GM23338 (cell line): ENCODE data around the gene CTU2.

ENCODE experiments used
- CREB1 ChIP-seq: fragments of 250-450 bp; sonication (Bioruptor Pico); IDR thresholded peaks from 2 replicates; pipeline ENCODE4 v1.5.0; 2020; ENCODE audit warnings: low read depth, mild to moderate bottlenecking, moderate library complexity
- EZH2 ChIP-seq: fragments of 200-600 bp; sonication (generic); IDR thresholded peaks from one replicate; pipeline ENCODE4 v1.8.0; 2017; ENCODE audit warnings: antibody characterized with exemption, mild to moderate bottlenecking, low read depth; ENCODE audit not compliant: unreplicated experiment
- EZH2phosphoT487 ChIP-seq: fragments of 200-600 bp; sonication (generic); IDR thresholded peaks from one replicate; pipeline ENCODE4 v1.8.1; 2018; ENCODE audit warnings: antibody characterized with exemption; ENCODE audit not compliant: unreplicated experiment
- JUNB ChIP-seq: IDR thresholded peaks from one replicate; pipeline ENCODE4 v1.6.1; 2016; ENCODE audit warnings: antibody characterized with exemption; ENCODE audit not compliant: unreplicated experiment
- NANOG ChIP-seq: IDR thresholded peaks from 2 replicates; pipeline ENCODE4 v1.6.1; 2016; ENCODE audit warnings: antibody characterized with exemption, borderline replicate concordance
- POLR2AphosphoS5 ChIP-seq: IDR thresholded peaks from 2 replicates; pipeline ENCODE4 v1.6.1; 2016; ENCODE audit warnings: antibody characterized with exemption, low read depth
- STAT1 ChIP-seq: IDR thresholded peaks from one replicate; pipeline ENCODE4 v1.6.1; 2016; ENCODE audit warnings: antibody characterized with exemption; ENCODE audit not compliant: unreplicated experiment
- ZNF114 ChIP-seq: fragments of 250-450 bp; sonication (Bioruptor Pico); IDR thresholded peaks from 2 replicates; pipeline ENCODE4 v1.5.0; 2020; ENCODE audit warnings: mild to moderate bottlenecking, moderate library complexity
- ZNF331 ChIP-seq: fragments of 250-450 bp; sonication (Bioruptor Pico); IDR thresholded peaks from 2 replicates; pipeline ENCODE4 v1.5.0; 2020; ENCODE audit warnings: low read depth, mild to moderate bottlenecking, moderate library complexity
- TF ChIP-seq, protein P1 (sequence below), 2 experiments: fragments of 200-600 bp in 1 of 2; sonication (generic) in 1 of 2; conservative IDR thresholded peaks; 2 replicates each; pipeline versions ENCODE4 v1.5.1 to v1.6.1; 2016 to 2017; ENCODE audit warnings: antibody characterized with exemption in 2 of 2, low read depth in 2 of 2, mild to moderate bottlenecking in 2 of 2, moderate library complexity in 1 of 2
- TF ChIP-seq, protein P2 (sequence below): IDR thresholded peaks from one replicate; pipeline ENCODE4 v1.6.1; 2018; ENCODE audit warnings: antibody characterized with exemption; ENCODE audit not compliant: unreplicated experiment
- TF ChIP-seq, protein P3 (sequence below): IDR thresholded peaks from 2 replicates; pipeline ENCODE4 v1.6.1; 2016; ENCODE audit warnings: antibody characterized with exemption
- TF ChIP-seq, protein P4 (sequence below): fragments of 250-450 bp; sonication (Bioruptor Pico); IDR thresholded peaks from 2 replicates; pipeline ENCODE4 v1.5.0; 2020; ENCODE audit warnings: mild to moderate bottlenecking, moderate library complexity

DNA sequence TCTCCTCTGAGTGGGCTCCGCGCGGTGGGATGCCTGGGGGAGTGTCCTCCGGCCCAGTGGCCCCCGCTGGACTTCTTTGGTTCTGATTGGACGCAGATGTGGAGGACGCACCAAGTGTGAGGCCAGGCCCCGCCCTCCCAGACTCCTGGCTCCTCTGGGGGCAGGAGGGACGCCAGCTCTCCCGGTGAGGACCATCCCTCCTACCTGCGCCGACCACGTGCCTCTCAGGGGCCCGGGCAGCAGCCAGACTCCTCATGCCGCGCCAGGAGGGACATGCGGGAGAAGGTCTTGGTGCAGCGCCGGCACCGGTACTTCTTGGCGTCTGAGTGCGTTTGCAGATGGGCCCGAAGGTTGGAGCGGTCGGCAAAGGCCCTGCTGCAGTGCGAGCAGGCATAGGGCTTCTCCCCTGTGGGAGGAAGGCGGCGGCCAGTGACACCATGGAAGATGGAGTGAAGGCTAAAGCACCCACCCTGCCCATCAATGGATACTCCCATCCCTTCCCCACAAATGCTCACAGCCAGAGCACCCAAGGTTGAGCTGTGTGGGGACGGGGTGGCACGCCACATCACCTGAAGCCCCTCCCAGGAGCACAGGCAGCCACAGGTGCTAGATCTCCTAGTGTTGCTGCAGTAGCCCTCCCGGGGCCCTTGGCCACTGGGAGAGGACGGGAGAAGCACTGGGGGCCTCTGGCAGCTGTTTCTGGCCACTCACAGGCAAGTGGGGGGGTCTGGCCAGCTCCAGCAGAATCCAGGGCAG, 27.9 kb upstream of the CTU2 start:
- TF ChIP-seq EZH2 (no peak), POLR2AphosphoS5 (no peak), CREB1 (CRISPR knock-in tag) (no peak), NANOG (no peak), EZH2phosphoT487 (no peak), ZNF114 (CRISPR knock-in tag) (no peak), ZNF331 (CRISPR knock-in tag) (no peak), STAT1 (no peak), JUNB (no peak)
- TF ChIP-seq, protein P1, sequence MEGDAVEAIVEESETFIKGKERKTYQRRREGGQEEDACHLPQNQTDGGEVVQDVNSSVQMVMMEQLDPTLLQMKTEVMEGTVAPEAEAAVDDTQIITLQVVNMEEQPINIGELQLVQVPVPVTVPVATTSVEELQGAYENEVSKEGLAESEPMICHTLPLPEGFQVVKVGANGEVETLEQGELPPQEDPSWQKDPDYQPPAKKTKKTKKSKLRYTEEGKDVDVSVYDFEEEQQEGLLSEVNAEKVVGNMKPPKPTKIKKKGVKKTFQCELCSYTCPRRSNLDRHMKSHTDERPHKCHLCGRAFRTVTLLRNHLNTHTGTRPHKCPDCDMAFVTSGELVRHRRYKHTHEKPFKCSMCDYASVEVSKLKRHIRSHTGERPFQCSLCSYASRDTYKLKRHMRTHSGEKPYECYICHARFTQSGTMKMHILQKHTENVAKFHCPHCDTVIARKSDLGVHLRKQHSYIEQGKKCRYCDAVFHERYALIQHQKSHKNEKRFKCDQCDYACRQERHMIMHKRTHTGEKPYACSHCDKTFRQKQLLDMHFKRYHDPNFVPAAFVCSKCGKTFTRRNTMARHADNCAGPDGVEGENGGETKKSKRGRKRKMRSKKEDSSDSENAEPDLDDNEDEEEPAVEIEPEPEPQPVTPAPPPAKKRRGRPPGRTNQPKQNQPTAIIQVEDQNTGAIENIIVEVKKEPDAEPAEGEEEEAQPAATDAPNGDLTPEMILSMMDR (conservative IDR thresholded peaks at IDR 0.05; ENCODE audit: low read depth in 2 of 2) = no peak
- TF ChIP-seq, protein P2, sequence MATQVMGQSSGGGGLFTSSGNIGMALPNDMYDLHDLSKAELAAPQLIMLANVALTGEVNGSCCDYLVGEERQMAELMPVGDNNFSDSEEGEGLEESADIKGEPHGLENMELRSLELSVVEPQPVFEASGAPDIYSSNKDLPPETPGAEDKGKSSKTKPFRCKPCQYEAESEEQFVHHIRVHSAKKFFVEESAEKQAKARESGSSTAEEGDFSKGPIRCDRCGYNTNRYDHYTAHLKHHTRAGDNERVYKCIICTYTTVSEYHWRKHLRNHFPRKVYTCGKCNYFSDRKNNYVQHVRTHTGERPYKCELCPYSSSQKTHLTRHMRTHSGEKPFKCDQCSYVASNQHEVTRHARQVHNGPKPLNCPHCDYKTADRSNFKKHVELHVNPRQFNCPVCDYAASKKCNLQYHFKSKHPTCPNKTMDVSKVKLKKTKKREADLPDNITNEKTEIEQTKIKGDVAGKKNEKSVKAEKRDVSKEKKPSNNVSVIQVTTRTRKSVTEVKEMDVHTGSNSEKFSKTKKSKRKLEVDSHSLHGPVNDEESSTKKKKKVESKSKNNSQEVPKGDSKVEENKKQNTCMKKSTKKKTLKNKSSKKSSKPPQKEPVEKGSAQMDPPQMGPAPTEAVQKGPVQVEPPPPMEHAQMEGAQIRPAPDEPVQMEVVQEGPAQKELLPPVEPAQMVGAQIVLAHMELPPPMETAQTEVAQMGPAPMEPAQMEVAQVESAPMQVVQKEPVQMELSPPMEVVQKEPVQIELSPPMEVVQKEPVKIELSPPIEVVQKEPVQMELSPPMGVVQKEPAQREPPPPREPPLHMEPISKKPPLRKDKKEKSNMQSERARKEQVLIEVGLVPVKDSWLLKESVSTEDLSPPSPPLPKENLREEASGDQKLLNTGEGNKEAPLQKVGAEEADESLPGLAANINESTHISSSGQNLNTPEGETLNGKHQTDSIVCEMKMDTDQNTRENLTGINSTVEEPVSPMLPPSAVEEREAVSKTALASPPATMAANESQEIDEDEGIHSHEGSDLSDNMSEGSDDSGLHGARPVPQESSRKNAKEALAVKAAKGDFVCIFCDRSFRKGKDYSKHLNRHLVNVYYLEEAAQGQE = no peak
- TF ChIP-seq, protein P3, sequence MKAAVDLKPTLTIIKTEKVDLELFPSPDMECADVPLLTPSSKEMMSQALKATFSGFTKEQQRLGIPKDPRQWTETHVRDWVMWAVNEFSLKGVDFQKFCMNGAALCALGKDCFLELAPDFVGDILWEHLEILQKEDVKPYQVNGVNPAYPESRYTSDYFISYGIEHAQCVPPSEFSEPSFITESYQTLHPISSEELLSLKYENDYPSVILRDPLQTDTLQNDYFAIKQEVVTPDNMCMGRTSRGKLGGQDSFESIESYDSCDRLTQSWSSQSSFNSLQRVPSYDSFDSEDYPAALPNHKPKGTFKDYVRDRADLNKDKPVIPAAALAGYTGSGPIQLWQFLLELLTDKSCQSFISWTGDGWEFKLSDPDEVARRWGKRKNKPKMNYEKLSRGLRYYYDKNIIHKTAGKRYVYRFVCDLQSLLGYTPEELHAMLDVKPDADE = no peak
- TF ChIP-seq, protein P4, sequence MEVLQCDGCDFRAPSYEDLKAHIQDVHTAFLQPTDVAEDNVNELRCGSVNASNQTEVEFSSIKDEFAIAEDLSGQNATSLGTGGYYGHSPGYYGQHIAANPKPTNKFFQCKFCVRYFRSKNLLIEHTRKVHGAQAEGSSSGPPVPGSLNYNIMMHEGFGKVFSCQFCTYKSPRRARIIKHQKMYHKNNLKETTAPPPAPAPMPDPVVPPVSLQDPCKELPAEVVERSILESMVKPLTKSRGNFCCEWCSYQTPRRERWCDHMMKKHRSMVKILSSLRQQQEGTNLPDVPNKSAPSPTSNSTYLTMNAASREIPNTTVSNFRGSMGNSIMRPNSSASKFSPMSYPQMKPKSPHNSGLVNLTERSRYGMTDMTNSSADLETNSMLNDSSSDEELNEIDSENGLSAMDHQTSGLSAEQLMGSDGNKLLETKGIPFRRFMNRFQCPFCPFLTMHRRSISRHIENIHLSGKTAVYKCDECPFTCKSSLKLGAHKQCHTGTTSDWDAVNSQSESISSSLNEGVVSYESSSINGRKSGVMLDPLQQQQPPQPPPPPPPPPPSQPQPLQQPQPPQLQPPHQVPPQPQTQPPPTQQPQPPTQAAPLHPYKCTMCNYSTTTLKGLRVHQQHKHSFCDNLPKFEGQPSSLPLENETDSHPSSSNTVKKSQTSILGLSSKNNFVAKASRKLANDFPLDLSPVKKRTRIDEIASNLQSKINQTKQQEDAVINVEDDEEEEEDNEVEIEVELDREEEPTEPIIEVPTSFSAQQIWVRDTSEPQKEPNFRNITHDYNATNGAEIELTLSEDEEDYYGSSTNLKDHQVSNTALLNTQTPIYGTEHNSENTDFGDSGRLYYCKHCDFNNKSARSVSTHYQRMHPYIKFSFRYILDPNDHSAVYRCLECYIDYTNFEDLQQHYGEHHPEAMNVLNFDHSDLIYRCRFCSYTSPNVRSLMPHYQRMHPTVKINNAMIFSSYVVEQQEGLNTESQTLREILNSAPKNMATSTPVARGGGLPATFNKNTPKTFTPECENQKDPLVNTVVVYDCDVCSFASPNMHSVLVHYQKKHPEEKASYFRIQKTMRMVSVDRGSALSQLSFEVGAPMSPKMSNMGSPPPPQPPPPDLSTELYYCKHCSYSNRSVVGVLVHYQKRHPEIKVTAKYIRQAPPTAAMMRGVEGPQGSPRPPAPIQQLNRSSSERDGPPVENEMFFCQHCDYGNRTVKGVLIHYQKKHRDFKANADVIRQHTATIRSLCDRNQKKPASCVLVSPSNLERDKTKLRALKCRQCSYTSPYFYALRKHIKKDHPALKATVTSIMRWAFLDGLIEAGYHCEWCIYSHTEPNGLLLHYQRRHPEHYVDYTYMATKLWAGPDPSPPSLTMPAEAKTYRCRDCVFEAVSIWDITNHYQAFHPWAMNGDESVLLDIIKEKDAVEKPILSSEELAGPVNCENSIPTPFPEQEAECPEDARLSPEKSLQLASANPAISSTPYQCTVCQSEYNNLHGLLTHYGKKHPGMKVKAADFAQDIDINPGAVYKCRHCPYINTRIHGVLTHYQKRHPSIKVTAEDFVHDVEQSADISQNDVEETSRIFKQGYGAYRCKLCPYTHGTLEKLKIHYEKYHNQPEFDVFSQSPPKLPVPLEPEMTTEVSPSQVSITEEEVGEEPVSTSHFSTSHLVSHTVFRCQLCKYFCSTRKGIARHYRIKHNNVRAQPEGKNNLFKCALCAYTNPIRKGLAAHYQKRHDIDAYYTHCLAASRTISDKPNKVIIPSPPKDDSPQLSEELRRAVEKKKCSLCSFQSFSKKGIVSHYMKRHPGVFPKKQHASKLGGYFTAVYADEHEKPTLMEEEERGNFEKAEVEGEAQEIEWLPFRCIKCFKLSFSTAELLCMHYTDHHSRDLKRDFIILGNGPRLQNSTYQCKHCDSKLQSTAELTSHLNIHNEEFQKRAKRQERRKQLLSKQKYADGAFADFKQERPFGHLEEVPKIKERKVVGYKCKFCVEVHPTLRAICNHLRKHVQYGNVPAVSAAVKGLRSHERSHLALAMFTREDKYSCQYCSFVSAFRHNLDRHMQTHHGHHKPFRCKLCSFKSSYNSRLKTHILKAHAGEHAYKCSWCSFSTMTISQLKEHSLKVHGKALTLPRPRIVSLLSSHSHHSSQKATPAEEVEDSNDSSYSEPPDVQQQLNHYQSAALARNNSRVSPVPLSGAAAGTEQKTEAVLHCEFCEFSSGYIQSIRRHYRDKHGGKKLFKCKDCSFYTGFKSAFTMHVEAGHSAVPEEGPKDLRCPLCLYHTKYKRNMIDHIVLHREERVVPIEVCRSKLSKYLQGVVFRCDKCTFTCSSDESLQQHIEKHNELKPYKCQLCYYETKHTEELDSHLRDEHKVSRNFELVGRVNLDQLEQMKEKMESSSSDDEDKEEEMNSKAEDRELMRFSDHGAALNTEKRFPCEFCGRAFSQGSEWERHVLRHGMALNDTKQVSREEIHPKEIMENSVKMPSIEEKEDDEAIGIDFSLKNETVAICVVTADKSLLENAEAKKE (CRISPR knock-in tag) = no peak
